A549 (cell line): ENCODE results near the gene JAZF1.

ENCODE experiments used
- CHD2 ChIP-seq: fragments of 150-350 bp; IDR thresholded peaks from 2 replicates; pipeline ENCODE4 v1.6.1; 2014; ENCODE audit warnings: low read length; ENCODE audit not compliant: partially characterized antibody
- EP300 ChIP-seq, 2 experiments: fragments of >200 bp; sonication (Bioruptor Twin); formaldehyde crosslinking; IDR thresholded peaks; 2 replicates in 1 of 2; 3 replicates in 1 of 2; pipeline ENCODE4 v1.6.1; 2016 to 2017
- NPAS2 ChIP-seq: fragments of 250-450 bp; sonication (Bioruptor Pico); IDR thresholded peaks from 2 replicates; pipeline ENCODE4 v1.8.0; 2022; ENCODE audit warnings: mild to moderate bottlenecking, moderate library complexity, borderline replicate concordance
- PHF8 ChIP-seq: fragments of 200-600 bp; sonication (generic); IDR thresholded peaks from 2 replicates; pipeline ENCODE4 v1.6.1; 2016; ENCODE audit warnings: low read depth, mild to moderate bottlenecking, antibody characterized with exemption, moderate library complexity, borderline replicate concordance
- TF ChIP-seq, protein P1 (sequence below): fragments of >200 bp; sonication (Bioruptor Twin); formaldehyde crosslinking; IDR thresholded peaks from 3 replicates; pipeline ENCODE4 v1.5.1; 2016
- TF ChIP-seq, protein P2 (sequence below): fragments of 250-450 bp; sonication (Bioruptor Pico); IDR thresholded peaks from 2 replicates; pipeline ENCODE4 v1.5.0; 2021; ENCODE audit warnings: mild to moderate bottlenecking, moderate library complexity, borderline replicate concordance

DNA sequence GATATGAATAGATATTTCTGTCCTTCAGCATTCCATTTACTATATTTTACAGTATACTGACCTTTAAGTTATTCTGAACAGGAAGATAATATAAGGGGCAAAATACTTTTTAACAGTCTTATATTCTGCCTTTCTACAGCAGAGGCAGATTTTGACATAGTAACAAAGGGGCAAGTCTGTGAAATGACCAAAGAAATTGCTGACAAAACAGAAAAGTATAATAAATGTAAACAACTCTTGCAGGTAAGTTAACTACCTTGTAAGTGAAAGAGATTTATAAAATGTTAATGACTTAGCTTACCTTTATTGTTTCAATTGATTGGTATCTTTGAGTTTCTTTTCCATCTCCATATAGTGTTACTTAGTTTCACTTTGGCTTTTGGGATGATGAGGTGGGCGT lies 384.6 kb downstream of the JAZF1 start:
- no peak for TF ChIP-seq NPAS2 (CRISPR knock-in tag)
- TF ChIP-seq, protein P1, sequence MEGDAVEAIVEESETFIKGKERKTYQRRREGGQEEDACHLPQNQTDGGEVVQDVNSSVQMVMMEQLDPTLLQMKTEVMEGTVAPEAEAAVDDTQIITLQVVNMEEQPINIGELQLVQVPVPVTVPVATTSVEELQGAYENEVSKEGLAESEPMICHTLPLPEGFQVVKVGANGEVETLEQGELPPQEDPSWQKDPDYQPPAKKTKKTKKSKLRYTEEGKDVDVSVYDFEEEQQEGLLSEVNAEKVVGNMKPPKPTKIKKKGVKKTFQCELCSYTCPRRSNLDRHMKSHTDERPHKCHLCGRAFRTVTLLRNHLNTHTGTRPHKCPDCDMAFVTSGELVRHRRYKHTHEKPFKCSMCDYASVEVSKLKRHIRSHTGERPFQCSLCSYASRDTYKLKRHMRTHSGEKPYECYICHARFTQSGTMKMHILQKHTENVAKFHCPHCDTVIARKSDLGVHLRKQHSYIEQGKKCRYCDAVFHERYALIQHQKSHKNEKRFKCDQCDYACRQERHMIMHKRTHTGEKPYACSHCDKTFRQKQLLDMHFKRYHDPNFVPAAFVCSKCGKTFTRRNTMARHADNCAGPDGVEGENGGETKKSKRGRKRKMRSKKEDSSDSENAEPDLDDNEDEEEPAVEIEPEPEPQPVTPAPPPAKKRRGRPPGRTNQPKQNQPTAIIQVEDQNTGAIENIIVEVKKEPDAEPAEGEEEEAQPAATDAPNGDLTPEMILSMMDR: no peak
- no peak for TF ChIP-seq PHF8
- TF ChIP-seq, protein P2, sequence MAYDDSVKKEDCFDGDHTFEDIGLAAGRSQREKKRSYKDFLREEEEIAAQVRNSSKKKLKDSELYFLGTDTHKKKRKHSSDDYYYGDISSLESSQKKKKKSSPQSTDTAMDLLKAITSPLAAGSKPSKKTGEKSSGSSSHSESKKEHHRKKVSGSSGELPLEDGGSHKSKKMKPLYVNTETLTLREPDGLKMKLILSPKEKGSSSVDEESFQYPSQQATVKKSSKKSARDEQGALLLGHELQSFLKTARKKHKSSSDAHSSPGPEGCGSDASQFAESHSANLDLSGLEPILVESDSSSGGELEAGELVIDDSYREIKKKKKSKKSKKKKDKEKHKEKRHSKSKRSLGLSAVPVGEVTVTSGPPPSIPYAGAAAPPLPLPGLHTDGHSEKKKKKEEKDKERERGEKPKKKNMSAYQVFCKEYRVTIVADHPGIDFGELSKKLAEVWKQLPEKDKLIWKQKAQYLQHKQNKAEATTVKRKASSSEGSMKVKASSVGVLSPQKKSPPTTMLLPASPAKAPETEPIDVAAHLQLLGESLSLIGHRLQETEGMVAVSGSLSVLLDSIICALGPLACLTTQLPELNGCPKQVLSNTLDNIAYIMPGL (CRISPR knock-in tag): no peak
- no peak for TF ChIP-seq CHD2
- TF ChIP-seq EP300 (IDR thresholded peaks at IDR 0.05): no peak
